GM12878 (cell line): ENCODE results near the gene THNSL1. TPM values are rescaled to one million over a fixed set of nuclear protein-coding genes. Genes with fewer than 3 reads are reported as not detected.

Source experiments
- ATAC-seq: fragments of 200-7000 bp; cut with Tn5 transposase; 3 replicates; pipeline ENCODE4 v1.9.1; 2020; ENCODE audit warnings: mild to moderate bottlenecking, moderate library complexity
- BruUV-seq: library from RNA; stranded (reverse); fragments of 400-500 nt; replicated peaks from 2 replicates; lab custom pipeline; 2021; lab: Mats Ljungman, UMichigan
- CTCF ChIA-PET: fragments of 300-600 bp; sonication (Branson Sonifier 250); formaldehyde crosslinking; extraction: SDS; loops from one replicate; lab custom pipeline; 2021; ENCODE audit warnings: inconsistent platforms; lab: Yijun Ruan, JAX
- POLR2A ChIA-PET: fragments of 350-600 bp; formaldehyde crosslinking; extraction: SDS; loops from one replicate; lab custom pipeline; 2021; ENCODE audit warnings: inconsistent platforms; lab: Charles Lee
- RAD21 ChIA-PET: fragments of 300-600 bp; sonication (Branson Sonifier 250); formaldehyde crosslinking; loops from one replicate; lab custom pipeline; 2023; ENCODE audit warnings: antibody characterized with exemption; ENCODE audit not compliant: unreplicated experiment; lab: Charles Lee
- SMC1A ChIA-PET: fragments of 300-600 bp; sonication (Branson Sonifier 250); formaldehyde crosslinking; loops from one replicate; lab custom pipeline; 2023; ENCODE audit not compliant: unreplicated experiment, uncharacterized antibody; lab: Charles Lee
- DNase-seq: peaks from one replicate; pipeline ENCODE4 v3.0.0-alpha.2; 2011; ENCODE audit warnings: low read depth, low spot score
- FAIRE-seq: peaks from 3 replicates; lab custom pipeline; 2011; peaks lifted over from hg19 to GRCh38; lab: Jason Lieb, UNC
- H2AFZ ChIP-seq: 2 replicates; pipeline ENCODE4 v1.6.0; 2011; ENCODE audit warnings: low read depth, low read length, control low read depth; ENCODE audit not compliant: control insufficient read depth
- H3K27ac ChIP-seq: 2 replicates; pipeline ENCODE4 v1.5.1; 2011; ENCODE audit warnings: control low read depth; ENCODE audit not compliant: control insufficient read depth, insufficient read depth
- H3K27me3 ChIP-seq, 2 experiments: replicated peaks in 1 of 2; 2 replicates each; pipeline versions ENCODE4 v1.6.0 to v1.6.1; 2011; ENCODE audit warnings: low read length in 1 of 2; ENCODE audit not compliant: control insufficient read depth in 2 of 2, insufficient read depth in 2 of 2
- H3K36me3 ChIP-seq, 2 experiments: 2 replicates each; pipeline ENCODE4 v1.5.1; 2011; ENCODE audit warnings: low read length in 1 of 2; ENCODE audit not compliant: control insufficient read depth in 2 of 2, insufficient read depth in 2 of 2
- H3K4me1 ChIP-seq: 2 replicates; pipeline ENCODE4 v1.6.1; 2011; ENCODE audit warnings: mild to moderate bottlenecking, low read length, moderate library complexity, mixed read lengths; ENCODE audit not compliant: control insufficient read depth, insufficient read depth
- H3K4me2 ChIP-seq: 2 replicates; pipeline ENCODE4 v1.6.0; 2011; ENCODE audit warnings: control low read depth; ENCODE audit not compliant: control insufficient read depth, insufficient read depth
- H3K4me3 ChIP-seq: fragments of 200-600 bp; sonication (generic); 2 replicates; pipeline ENCODE4 v1.5.1; 2016
- H3K79me2 ChIP-seq: 2 replicates; pipeline ENCODE4 v1.6.0; 2011; ENCODE audit warnings: low read length; ENCODE audit not compliant: control insufficient read depth, insufficient read depth
- H3K9ac ChIP-seq: 2 replicates; pipeline ENCODE4 v1.8.0; 2011; ENCODE audit warnings: low read length, control low read depth, mixed read lengths; ENCODE audit not compliant: control insufficient read depth, insufficient read depth
- H3K9me3 ChIP-seq: replicated peaks from 3 replicates; pipeline ENCODE4 v1.5.1; 2011; ENCODE audit warnings: mild to moderate bottlenecking, low read length; ENCODE audit not compliant: control insufficient read depth, insufficient read depth
- H4K20me1 ChIP-seq: 2 replicates; pipeline ENCODE4 v1.6.0; 2011; ENCODE audit not compliant: control insufficient read depth, insufficient read depth
- IRF3 ChIP-seq: fragments of 450-650 bp; IDR thresholded peaks from 2 replicates; pipeline ENCODE4 v1.6.1; 2014; ENCODE audit warnings: mild to moderate bottlenecking
- LARP7 ChIP-seq: fragments of 450-650 bp; IDR thresholded peaks from 2 replicates; pipeline ENCODE4 v1.6.1; 2017; ENCODE audit warnings: mild to moderate bottlenecking
- RFX5 ChIP-seq: IDR thresholded peaks from 2 replicates; pipeline ENCODE4 v1.6.1; 2011; ENCODE audit warnings: low read depth, low read length, improper control_type of control experiment
- TCF12 ChIP-seq: IDR thresholded peaks from 2 replicates; pipeline ENCODE4 v1.6.1; 2011; ENCODE audit warnings: low read depth, mild to moderate bottlenecking, low read length
- USF1 ChIP-seq: IDR thresholded peaks from 2 replicates; pipeline ENCODE4 v1.6.1; 2011; ENCODE audit warnings: borderline replicate concordance, low read depth, mild to moderate bottlenecking, moderate library complexity, mixed read lengths, low read length; ENCODE audit not compliant: insufficient read depth; ENCODE audit errors: extremely low read length
- ZBTB4 ChIP-seq: fragments of 450-650 bp; formaldehyde crosslinking; IDR thresholded peaks from 2 replicates; pipeline ENCODE4 v1.4.0; 2022; ENCODE audit warnings: mild to moderate bottlenecking, moderate library complexity
- WGBS: methylation state at CpG from one replicate; pipeline ENCODE4 v1.1.6; 2016; ENCODE audit warnings: low lambda C conversion rate; ENCODE audit not compliant: insufficient replicate concordance, insufficient coverage; ENCODE audit errors: missing lambda C conversion rate; 5-methylcytosine and 5-hydroxymethylcytosine counted together
- in situ Hi-C: fragments of 300-500 bp; cut with MboI; formaldehyde crosslinking; loops from 9 replicates; pipeline ENCODE4 v1.14.3; 2018; ENCODE audit warnings: mixed read lengths
- intact Hi-C: fragments of 100-400 bp; cut with micrococcal nuclease; formaldehyde crosslinking; loops from one replicate; pipeline ENCODE4 v1.14.2; 2022; ENCODE audit not compliant: unreplicated experiment
- polyA plus RNA-seq, 11 experiments: library from polyadenylated mRNA; depleted of rRNA in 4 of 11; unstranded in 6 of 11; stranded (reverse) in 5 of 11; fragments of >200 nt; fragmentation: Nextera tagmentation in 4 of 11; fragmentation: Illumina TruSeq in 1 of 11; extraction: Ambion mirVana in 4 of 11; extraction: Trizol in 1 of 11; gene quantifications; 1 replicate in 1 of 11; 2 replicates in 10 of 11; pipeline versions ENCODE4 v1.2.1 to v1.2.3, GENCODE V29; 2011 to 2016; ENCODE audit warnings: inconsistent platforms in 2 of 11, missing spikeins in 2 of 11, low read depth in 1 of 11
- total RNA-seq, 4 experiments: library from RNA; depleted of rRNA in 3 of 4; stranded (reverse); fragments of >200 nt in 3 of 4; fragmentation: Illumina TruSeq in 1 of 4; extraction: Trizol in 1 of 4; gene quantifications; 2 replicates each; pipeline versions ENCODE4 v1.2.1 to v1.2.3, GENCODE V29; 2013 to 2021
- TF ChIP-seq, protein P1 (sequence below), 3 experiments: IDR thresholded peaks in 2 of 3; conservative IDR thresholded peaks in 1 of 3; 2 replicates each; pipeline ENCODE4 v1.5.1; 2011; ENCODE audit warnings: low read depth in 3 of 3, low read length in 3 of 3, mild to moderate bottlenecking in 3 of 3, control low read depth in 2 of 3, moderate library complexity in 2 of 3, inconsistent platforms in 1 of 3, mixed read lengths in 1 of 3; ENCODE audit not compliant: control insufficient read depth in 2 of 3, insufficient read depth in 1 of 3; ENCODE audit errors: extremely low read depth in 1 of 3

THNSL1 gene
- total and polyA plus RNA-seq, 10 of the 15 experiments (the other 5 are each of a cell fraction or from before 2014, with no cell fraction given), result 4.2 to 17.5 (median 6.2) TPM

GRCh38 chr10:25061125-25061524, 44.7 kb downstream of the THNSL1 start:
- Histone ChIP-seq H3K9me3 (no peaks in the 10 kb centered on the region; the same call in 2 of the 3 replicates), H3K36me3 (no peaks in the 10 kb centered on the region), H3K27me3 (no peaks in the 10 kb centered on the region), H3K4me1 (no peaks in the 10 kb centered on the region), H3K4me2 (no peak overlapping the region), H3K79me2 (no peaks in the 10 kb centered on the region), H2AFZ (no peak overlapping the region), H4K20me1 (no peaks in the 10 kb centered on the region), H3K4me3 (no peak overlapping the region), H3K27ac (no peak overlapping the region), H3K9ac (no peak overlapping the region)
- intact Hi-C loops (no loop called here), in situ Hi-C loops (no loop called here)
- ChIA-PET RAD21 (interaction anchor here (1.6 kb wide), 1 partner anchor 20 kb away, joined by 3 read pairs; no protein-coding TSS in a partner anchor), SMC1A (interaction anchor here (1.3 kb wide), 1 partner anchor 16 kb away, joined by 4 read pairs; no protein-coding TSS in a partner anchor), POLR2A (no interaction called here), CTCF (interaction anchor here (2.2 kb wide), 1 partner anchor 19 kb away, joined by 5 read pairs; no protein-coding TSS in a partner anchor)
- DNase-seq (no peak), ATAC-seq (no peak), FAIRE-seq (no peak)
- TF ChIP-seq LARP7, result no peak
- BruUV-seq, result no TSS peak
- 43% methylated on average over 7 of the region's 7 CpGs for WGBS

- POLR2A ChIA-PET, result no interaction called here
- Histone ChIP-seq H3K9me3 (no peaks in the 10 kb centered on the region; the same call in 2 of the 3 replicates), H3K9ac (no peak overlapping the region), H3K36me3 (no peaks in the 10 kb centered on the region), H2AFZ (no peak overlapping the region), H3K4me1 (no peaks in the 10 kb centered on the region), H3K4me2 (no peak overlapping the region), H3K79me2 (no peaks in the 10 kb centered on the region), H3K27me3 (no peaks in the 10 kb centered on the region), H4K20me1 (no peaks in the 10 kb centered on the region), H3K4me3 (no peak overlapping the region), H3K27ac (no peak overlapping the region)
- BruUV-seq, result no TSS peak
- CTCF ChIA-PET, result interaction anchor here (2.2 kb wide), 1 partner anchor 18 kb away, joined by 5 read pairs; no protein-coding TSS in a partner anchor
- RAD21 ChIA-PET, result interaction anchor here (1.6 kb wide), 1 partner anchor 19 kb away, joined by 3 read pairs; no protein-coding TSS in a partner anchor
- 52% methylated on average over 11 of the region's 11 CpGs for WGBS
- in situ Hi-C loops (no loop called here), intact Hi-C loops (no loop called here)
- no peak for DNase-seq
- SMC1A ChIA-PET, result interaction anchor here (0.9 to 1.3 kb wide), 2 partner anchors 15 to 24 kb away, joined by 3 to 4 read pairs; no protein-coding TSS in a partner anchor
- FAIRE-seq, result no peak
- no peak for ATAC-seq
- TF ChIP-seq RFX5, result no peak
- TF ChIP-seq USF1, result no peak
- TF ChIP-seq, protein P1, sequence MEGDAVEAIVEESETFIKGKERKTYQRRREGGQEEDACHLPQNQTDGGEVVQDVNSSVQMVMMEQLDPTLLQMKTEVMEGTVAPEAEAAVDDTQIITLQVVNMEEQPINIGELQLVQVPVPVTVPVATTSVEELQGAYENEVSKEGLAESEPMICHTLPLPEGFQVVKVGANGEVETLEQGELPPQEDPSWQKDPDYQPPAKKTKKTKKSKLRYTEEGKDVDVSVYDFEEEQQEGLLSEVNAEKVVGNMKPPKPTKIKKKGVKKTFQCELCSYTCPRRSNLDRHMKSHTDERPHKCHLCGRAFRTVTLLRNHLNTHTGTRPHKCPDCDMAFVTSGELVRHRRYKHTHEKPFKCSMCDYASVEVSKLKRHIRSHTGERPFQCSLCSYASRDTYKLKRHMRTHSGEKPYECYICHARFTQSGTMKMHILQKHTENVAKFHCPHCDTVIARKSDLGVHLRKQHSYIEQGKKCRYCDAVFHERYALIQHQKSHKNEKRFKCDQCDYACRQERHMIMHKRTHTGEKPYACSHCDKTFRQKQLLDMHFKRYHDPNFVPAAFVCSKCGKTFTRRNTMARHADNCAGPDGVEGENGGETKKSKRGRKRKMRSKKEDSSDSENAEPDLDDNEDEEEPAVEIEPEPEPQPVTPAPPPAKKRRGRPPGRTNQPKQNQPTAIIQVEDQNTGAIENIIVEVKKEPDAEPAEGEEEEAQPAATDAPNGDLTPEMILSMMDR (IDR thresholded peaks at IDR 0.05 in 2 of 3, conservative IDR thresholded peaks at IDR 0.05 in 1 of 3; ENCODE audit: control insufficient read depth in 2 of 3, extremely low read depth in 1 of 3, insufficient read depth in 1 of 3, low read depth in 3 of 3, low read length in 3 of 3), result no peak
- TF ChIP-seq ZBTB4 (CRISPR knock-in tag), result no peak
- no peak for TF ChIP-seq IRF3
- no peak for TF ChIP-seq TCF12
Observed at GRCh38 chr10:25061711-25062449, 45.5 kb downstream of the THNSL1 start.
